Measurements from ENCODE around the gene COL27A1. TPM values are rescaled to one million over a fixed set of nuclear protein-coding genes. Genes with fewer than 3 reads are reported as not detected.

COL27A1 gene
- total and polyA plus RNA-seq, 12 donors = 3.1 to 35.8 (median 5.1) TPM

- WGBS, 2 donors = 85 to 97% methylated on average over 2 of the region's 2 CpGs
- no peak for ATAC-seq
- Histone ChIP-seq H3K9me3 (no peaks in the 10 kb centered on the region), H3K36me3 (no peaks in the 10 kb centered on the region), H3K27me3 (no peaks in the 10 kb centered on the region), H3K4me1 (peaks cover 7 to 41% (median 27%) of the 10 kb centered on the region in 9 donors), H3K4me3 (no peak overlapping the region), H3K27ac (peak overlapping the region in 2 of 10 donors; percentile 31 to 68)
- TF ChIP-seq CTCF (IDR thresholded peaks at IDR 0.05) = no peak
- no peak for DNase-seq
- intact Hi-C loops (cut with DNase I) = no loop called here
These were observed 14.9 kb upstream of the COL27A1 start for GRCh38 chr9:114140401-114140800.

- no peaks in the 10 kb centered on the region for H3K9me3 ChIP-seq
- H3K27me3 ChIP-seq = no peaks in the 10 kb centered on the region
- intact Hi-C loops (cut with DNase I) = no loop called here
- H3K4me1 ChIP-seq = peaks cover 7 to 41% (median 27%) of the 10 kb centered on the region in 9 donors
- no peaks in the 10 kb centered on the region for H3K36me3 ChIP-seq
- no peak for TF ChIP-seq CTCF (IDR thresholded peaks at IDR 0.05)
- WGBS, 2 donors = 23 to 41% methylated on average over 4 of the region's 4 CpGs
- DNase-seq (no peak), ATAC-seq (peak in 7 of 8 donors; percentile 31 to 61 (median 53))
- H3K4me3 ChIP-seq = no peak overlapping the region
- H3K27ac ChIP-seq = peak overlapping the region in 6 of 10 donors; percentile 26 to 68 (median 38)
These were observed 14.5 kb upstream of the COL27A1 start for GRCh38 chr9:114140850-114141249.

- Histone ChIP-seq H3K9me3 (no peaks in the 10 kb centered on the region), H3K27ac (peak overlapping the region in 4 of 10 donors; percentile 26 to 68 (median 49)), H3K36me3 (no peaks in the 10 kb centered on the region), H3K4me3 (no peak overlapping the region), H3K4me1 (peaks cover 7 to 41% (median 27%) of the 10 kb centered on the region in 9 donors), H3K27me3 (no peaks in the 10 kb centered on the region)
- DNase-seq = peak in 1 of 2 donors; percentile 28
- no peak for TF ChIP-seq CTCF (IDR thresholded peaks at IDR 0.05)
- intact Hi-C loops (cut with DNase I) = no loop called here
- ATAC-seq = peak in 7 of 8 donors; percentile 19 to 53 (median 29)
- 22 to 25% methylated on average over 7 of the region's 7 CpGs for WGBS, 2 donors
These were observed 13.6 kb upstream of the COL27A1 start for GRCh38 chr9:114141553-114142402.

- DNase-seq = no peak
- 95 to 97% methylated on average over 5 of the region's 5 CpGs for WGBS, 2 donors
- no peak overlapping the region for H3K4me3 ChIP-seq
- no peak for TF ChIP-seq CTCF (IDR thresholded peaks at IDR 0.05)
- no peaks in the 10 kb centered on the region for H3K27me3 ChIP-seq
- ATAC-seq = no peak
- no peaks in the 10 kb centered on the region for H3K36me3 ChIP-seq
- intact Hi-C loops (cut with DNase I) = no loop called here
- H3K27ac ChIP-seq = no peak overlapping the region
- H3K9me3 ChIP-seq = no peaks in the 10 kb centered on the region
- H3K4me1 ChIP-seq = peaks cover 7 to 41% (median 27%) of the 10 kb centered on the region in 9 donors
These were observed 12.1 kb upstream of the COL27A1 start for GRCh38 chr9:114143234-114143633.

Measured in heart right ventricle (tissue), 16 donors.